Heart left ventricle (tissue), 16 donors: ENCODE data around the gene SLC12A4. TPM values are rescaled to one million over a fixed set of nuclear protein-coding genes. Genes with fewer than 3 reads are reported as not detected.

ENCODE experiments used
- ATAC-seq, 4 donors: fragments of 200-7000 bp; cut with Tn5 transposase; one replicate each; pipeline ENCODE4 v1.9.1; 2020 to 2022; ENCODE audit warnings: moderate library complexity in 4 of 4, mild to moderate bottlenecking in 3 of 4, moderate number of reproducible peaks in 1 of 4
- DNase-seq, 5 donors: peaks; one replicate each; pipeline ENCODE4 v3.0.0-alpha.2; 2020
- H3K27ac ChIP-seq, 12 donors: fragments of 200-600 bp; sonication (generic) in 4 of 12; one replicate each; pipeline versions ENCODE4 v1.5.0 to v1.8.0; 2016 to 2022; ENCODE audit warnings: mild to moderate bottlenecking in 2 of 12
- H3K27me3 ChIP-seq, 9 donors: fragments of 200-600 bp; sonication (generic) in 2 of 9; one replicate each; pipeline versions ENCODE4 v1.5.1 to v1.8.0; 2016 to 2022; ENCODE audit warnings: mild to moderate bottlenecking in 3 of 9
- H3K36me3 ChIP-seq, 9 donors: fragments of 200-600 bp; sonication (generic) in 2 of 9; one replicate each; pipeline versions ENCODE4 v1.5.0 to v1.8.0; 2018 to 2022; ENCODE audit warnings: mild to moderate bottlenecking in 2 of 9
- H3K4me1 ChIP-seq, 12 donors: fragments of 200-600 bp; sonication (generic) in 4 of 12; one replicate each; pipeline versions ENCODE4 v1.5.0 to v1.8.0; 2016 to 2022; ENCODE audit warnings: mild to moderate bottlenecking in 3 of 12
- H3K4me3 ChIP-seq, 12 donors: fragments of 200-600 bp; sonication (generic) in 4 of 12; one replicate each; pipeline versions ENCODE4 v1.5.0 to v1.8.0; 2017 to 2022; ENCODE audit warnings: mild to moderate bottlenecking in 9 of 12, moderate library complexity in 4 of 12
- H3K9me3 ChIP-seq, 12 donors: fragments of 200-600 bp; sonication (generic) in 4 of 12; one replicate each; pipeline versions ENCODE4 v1.5.0 to v1.8.0; 2016 to 2022; ENCODE audit warnings: mild to moderate bottlenecking in 1 of 12
- CTCF ChIP-seq, 12 donors: fragments of 200-600 bp; sonication (generic) in 4 of 12; IDR thresholded peaks; one replicate each; pipeline versions ENCODE4 v1.5.0 to v1.8.0; 2018 to 2022; ENCODE audit warnings: antibody characterized with exemption in 12 of 12, mild to moderate bottlenecking in 5 of 12
- POLR2A ChIP-seq, 2 donors: fragments of 450-650 bp; IDR thresholded peaks; one replicate each; pipeline ENCODE4 v1.6.1; 2017; ENCODE audit warnings: antibody characterized with exemption in 2 of 2, mild to moderate bottlenecking in 2 of 2, moderate library complexity in 2 of 2
- WGBS, 4 donors: extraction: QIAGEN DNeasy Blood & Tissue Kit in 2 of 4; methylation state at CpG; one replicate each; pipeline versions ENCODE4 v1.1.5 to v1.1.7; 2013 to 2018; 5-methylcytosine and 5-hydroxymethylcytosine counted together
- intact Hi-C, 10 donors: fragments of 100-400 bp; cut with DNase I; formaldehyde crosslinking; loops; one replicate each; pipeline versions ENCODE4 v1.11.1 to v1.14.2; 2022
- polyA plus RNA-seq, 2 donors: library from polyadenylated mRNA; stranded (reverse); fragments of 200-250 nt; gene quantifications; one replicate each; pipeline ENCODE4 v1.2.3, GENCODE V29; 2013
- total RNA-seq, 9 donors: library from RNA; depleted of rRNA in 2 of 9; stranded (reverse); fragments of >200 nt in 2 of 9; fragmentation: NEBNext Ultra II Directional in 3 of 9; extraction: Animal tissue kit (Norgen Biotek cat#: 25700) in 3 of 9; gene quantifications; one replicate each; pipeline versions ENCODE4 v1.1.0 to v1.2.4, GENCODE V29; 2016 to 2023
- donor health status: ischemic (EF 13 %, LVEDD 7.1; RV severe dilation, severe dysfunction).
- donor health status: healthy with polysubstance abuse.
- donor health status: DM: no; HTN: yes; CAD: no.
- donor health status: DM: no; HTN: no; CAD: no.
- donor health status: ischemic (EF 25% LVEDD 6.9; RV normal size, moderate dysfunction).
- donor health status: ischemic (EF 25% LVEDD 5.7; RV mildly dilated, moderate dysfunction).
- donor health status: healthy.
- donor health status: DM: yes; HTN: yes; CAD: no.
- donor health status: ischemic (EF 35%, LVEDD 5.7; RV mildly dilated, moderate dysfunction).
- donor health status: nonischemic (EF 11% LVEDD 7.7; RV severe dilation, severe dysfunction).
- donor health status: DM: yes; HTN: yes; CAD: no.
- donor health status: PGD.
- donor health status: ischemic (EF 29% LVEDD 5.4; RV normal size, mild dysfunction).
- donor health status: nonischemic (EF 23%, LVEDD 6.1; RV moderate dilation, normal function).

The SLC12A4 gene
- total and polyA plus RNA-seq, 11 donors: 64.6 to 92.2 (median 85.9) TPM

- TF ChIP-seq POLR2A (IDR thresholded peaks at IDR 0.05) (no peak), CTCF (IDR thresholded peaks at IDR 0.05) (no peak)
- Histone ChIP-seq H3K9me3 (no peaks in the 10 kb centered on the region), H3K4me1 (peaks cover 57 to 95% (median 88%) of the 10 kb centered on the region in 12 donors), H3K36me3 (peaks cover 0 to 75% (median 62%) of the 10 kb centered on the region in 9 donors), H3K4me3 (no peak overlapping the region), H3K27ac (peak overlapping the region in 11 of 12 donors; percentile 95 to 100 (median 99)), H3K27me3 (no peaks in the 10 kb centered on the region)
- no peak for DNase-seq
- 91 to 95% (median 92%) methylated on average over 8 of the region's 8 CpGs for WGBS, 4 donors
- no peak for ATAC-seq
- intact Hi-C loops: loop anchor here in 1 of 10 donors (10.0 kb wide), 1 partner anchor 273 kb away; the partner anchor contains the start of gene ESRP2
These were observed 6.3 kb downstream of the SLC12A4 start for GRCh38 chr16:67962135-67962534.

- peaks cover 0 to 81% (median 68%) of the 10 kb centered on the region in 9 donors for H3K36me3 ChIP-seq
- peak overlapping the region in 11 of 12 donors; percentile 95 to 100 (median 99) for H3K27ac ChIP-seq
- H3K27me3 ChIP-seq: no peaks in the 10 kb centered on the region
- peaks cover 52 to 89% (median 82%) of the 10 kb centered on the region in 12 donors for H3K4me1 ChIP-seq
- no peak overlapping the region for H3K4me3 ChIP-seq
- ATAC-seq: peak in 2 of 4 donors; percentile 2 to 13
- WGBS, 4 donors: 62 to 68% (median 67%) methylated on average over 12 to 13 of the region's 13 CpGs
- intact Hi-C loops: loop anchor here in 1 of 10 donors (10.0 kb wide), 1 partner anchor 273 kb away; the partner anchor contains the start of gene ESRP2
- TF ChIP-seq POLR2A (IDR thresholded peaks at IDR 0.05): no peak
- no peak for TF ChIP-seq CTCF (IDR thresholded peaks at IDR 0.05)
- DNase-seq: peak in 4 of 5 donors; percentile 60 to 88 (median 71)
- no peaks in the 10 kb centered on the region for H3K9me3 ChIP-seq
These were observed 6.9 kb downstream of the SLC12A4 start for GRCh38 chr16:67961551-67961957.

GRCh38 chr16:67959536-67960329 lies 8.7 kb downstream of the SLC12A4 start:
- Histone ChIP-seq H3K36me3 (peaks cover 0 to 89% (median 82%) of the 10 kb centered on the region in 9 donors), H3K4me1 (peaks cover 46 to 76% (median 64%) of the 10 kb centered on the region in 12 donors), H3K27me3 (no peaks in the 10 kb centered on the region), H3K9me3 (no peaks in the 10 kb centered on the region), H3K27ac (peak overlapping the region; percentile 80 to 100 (median 98)), H3K4me3 (peak overlapping the region in 7 of 12 donors; percentile 2 to 26 (median 19))
- ATAC-seq: peak; percentile 79 to 91 (median 82)
- 7 to 26% (median 18%) methylated on average over 7 to 11 of the region's 11 CpGs for WGBS, 4 donors
- intact Hi-C loops: loop anchor here in 1 of 10 donors (10.0 kb wide), 1 partner anchor 275 kb away; the partner anchor contains the start of gene ESRP2
- DNase-seq: peak; percentile 84 to 96 (median 92)
- TF ChIP-seq CTCF (IDR thresholded peaks at IDR 0.05): no peak
- TF ChIP-seq POLR2A (IDR thresholded peaks at IDR 0.05): peak in 1 of 2 donors; percentile 50

- Histone ChIP-seq H3K36me3 (peaks cover 0 to 100% (median 95%) of the 10 kb centered on the region in 9 donors), H3K4me1 (peaks cover 26 to 65% (median 43%) of the 10 kb centered on the region in 12 donors), H3K27me3 (no peaks in the 10 kb centered on the region), H3K27ac (peak overlapping the region in 7 of 12 donors; percentile 95 to 100 (median 99)), H3K4me3 (no peak overlapping the region), H3K9me3 (no peaks in the 10 kb centered on the region)
- DNase-seq: no peak
- 92 to 95% (median 94%) methylated on average over 8 to 9 of the region's 9 CpGs for WGBS, 4 donors
- intact Hi-C loops: no loop called here
- no peak for ATAC-seq
- TF ChIP-seq CTCF (IDR thresholded peaks at IDR 0.05): no peak
- TF ChIP-seq POLR2A (IDR thresholded peaks at IDR 0.05): no peak
These were observed 10.8 kb downstream of the SLC12A4 start for GRCh38 chr16:67957622-67958021.
